G401 (cell line): Measurements from ENCODE around the gene CNTN4. TPM values are rescaled to one million over a fixed set of nuclear protein-coding genes. Genes with fewer than 3 reads are reported as not detected.

Experiments used
- DNase-seq: peaks from one replicate; pipeline ENCODE4 v3.0.0-alpha.2; 2015; ENCODE audit warnings: low spot score
- in situ Hi-C: cut with HindIII; loops from 2 replicates; pipeline ENCODE4 v1.10.0; 2016; ENCODE audit warnings: low sequenced_read_pairs, mixed read lengths
- total RNA-seq: library from RNA; depleted of rRNA; stranded (reverse); fragments of >200 nt; shearing (Covaris generic); gene quantifications from 2 replicates; pipeline ENCODE4 v1.2.3, GENCODE V29; 2014

CNTN4 gene
- total RNA-seq, 1 experiment from 2014 or later = not detected

DNA sequence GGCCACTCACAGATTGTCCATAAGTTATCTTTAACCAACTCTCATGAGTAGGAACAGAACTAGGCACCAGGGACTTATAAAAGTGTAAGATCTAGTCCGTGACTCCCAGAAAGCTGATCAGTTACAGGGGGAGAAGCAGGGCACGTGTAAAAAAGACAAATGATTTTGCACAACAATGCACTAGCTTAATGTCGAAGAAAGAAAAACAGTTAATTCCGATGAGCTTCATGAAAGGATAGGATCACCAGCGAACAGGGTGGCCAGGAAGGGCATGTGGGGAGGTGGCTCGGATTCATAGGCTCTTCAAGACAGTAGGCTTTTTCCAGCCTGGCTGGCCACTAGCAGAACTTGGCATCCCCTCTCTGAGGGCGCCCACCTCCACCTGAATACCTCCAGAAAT lies 921.5 kb downstream of the CNTN4 start:
- DNase-seq = no peak
- in situ Hi-C loops = no loop called here

GRCh38 chr3:3023111-3023745 lies 924.6 kb downstream of the CNTN4 start:
- in situ Hi-C loops = no loop called here
- DNase-seq = no peak

DNA sequence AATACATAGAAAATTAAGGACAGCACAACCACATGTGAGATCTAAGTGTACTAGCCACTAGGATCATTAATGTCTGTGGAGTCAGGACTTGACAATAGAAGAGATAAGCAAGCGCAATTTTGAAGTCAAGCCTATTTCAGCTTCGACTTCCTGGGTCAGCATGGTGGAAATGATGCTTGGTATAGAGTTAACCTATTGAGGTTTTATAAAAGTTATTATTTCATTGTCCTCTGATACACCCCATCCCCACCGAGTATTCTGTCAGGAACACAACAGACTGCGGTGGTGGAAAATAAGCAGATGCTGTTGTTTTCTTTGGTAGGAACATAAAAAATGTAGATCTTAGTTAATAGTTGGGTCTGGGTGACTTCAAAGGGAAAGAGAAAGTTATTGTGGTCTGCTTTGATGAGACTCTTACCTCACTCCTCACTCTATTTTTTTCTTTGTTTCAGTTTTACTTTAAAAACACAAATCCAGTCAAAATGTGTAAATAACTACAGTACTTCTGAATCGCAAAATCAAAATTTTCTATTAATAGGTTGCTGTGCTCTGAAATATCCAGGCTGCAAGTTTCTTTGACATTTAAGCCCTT lies 929.4 kb downstream of the CNTN4 start:
- in situ Hi-C loops = no loop called here
- DNase-seq = no peak

DNA sequence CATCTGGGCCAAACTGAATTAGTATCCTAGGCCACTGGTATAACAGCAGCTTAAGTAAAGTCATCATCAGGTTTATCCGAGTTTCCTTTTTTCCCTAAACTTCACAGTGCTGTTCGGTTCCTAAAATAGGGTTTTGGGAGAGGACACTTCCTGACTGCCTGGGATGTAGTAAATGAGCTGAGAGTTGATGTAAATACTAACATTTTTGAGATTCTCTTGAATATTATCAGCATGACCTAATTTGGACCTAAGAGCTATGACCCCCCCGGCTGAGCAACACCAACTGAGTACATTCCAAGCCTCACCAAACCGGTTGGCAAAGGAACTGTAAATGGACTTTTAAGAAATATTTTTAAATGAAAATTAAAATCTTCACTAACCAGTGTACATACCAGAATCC lies 932.7 kb downstream of the CNTN4 start:
- no peak for DNase-seq
- in situ Hi-C loops = no loop called here

DNA sequence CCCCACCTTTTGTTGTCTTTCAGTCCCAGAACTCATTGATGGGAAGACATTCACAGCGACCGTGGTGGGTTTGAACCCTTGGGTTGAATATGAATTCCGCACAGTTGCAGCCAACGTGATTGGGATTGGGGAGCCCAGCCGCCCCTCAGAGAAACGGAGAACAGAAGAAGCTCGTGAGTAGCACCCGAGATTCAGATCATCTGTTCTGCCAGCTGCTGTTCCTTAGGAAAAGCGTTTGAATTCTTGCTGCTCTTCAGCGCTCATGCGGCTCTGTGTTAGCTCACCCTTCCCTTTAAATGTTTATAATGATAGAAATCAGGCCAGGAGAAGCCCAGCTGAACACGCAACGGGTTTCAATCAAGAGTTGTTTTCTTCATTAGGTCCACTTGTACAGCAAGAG lies 938.5 kb downstream of the CNTN4 start:
- in situ Hi-C loops = no loop called here
- DNase-seq = no peak

- in situ Hi-C loops = no loop called here
- DNase-seq = no peak
Measured at GRCh38 chr3:3038201-3038991, 939.7 kb downstream of the CNTN4 start.

DNA sequence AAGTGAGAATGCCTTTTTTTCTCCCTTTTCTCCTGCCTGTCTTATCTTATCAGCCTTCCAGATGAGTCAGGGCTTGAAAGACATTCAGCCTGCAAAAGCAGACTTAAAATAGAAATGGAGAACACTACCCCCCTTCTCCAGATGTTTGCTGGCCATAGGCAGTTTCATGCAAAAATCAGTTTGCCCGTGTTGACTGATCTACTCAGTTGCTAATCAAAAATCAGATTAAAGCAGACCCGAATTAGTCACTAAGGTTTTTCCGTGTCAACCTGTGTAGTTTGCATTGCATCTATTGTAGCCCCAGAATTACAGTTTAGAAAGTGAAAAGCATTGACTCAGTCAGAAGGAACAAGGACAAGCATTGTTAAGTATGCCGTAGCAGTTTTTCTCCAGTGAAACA lies 955.3 kb downstream of the CNTN4 start:
- DNase-seq = no peak
- in situ Hi-C loops = no loop called here

GRCh38 chr3:3059645-3060044 lies 961.0 kb downstream of the CNTN4 start:
- DNase-seq = no peak
- in situ Hi-C loops = no loop called here

DNA sequence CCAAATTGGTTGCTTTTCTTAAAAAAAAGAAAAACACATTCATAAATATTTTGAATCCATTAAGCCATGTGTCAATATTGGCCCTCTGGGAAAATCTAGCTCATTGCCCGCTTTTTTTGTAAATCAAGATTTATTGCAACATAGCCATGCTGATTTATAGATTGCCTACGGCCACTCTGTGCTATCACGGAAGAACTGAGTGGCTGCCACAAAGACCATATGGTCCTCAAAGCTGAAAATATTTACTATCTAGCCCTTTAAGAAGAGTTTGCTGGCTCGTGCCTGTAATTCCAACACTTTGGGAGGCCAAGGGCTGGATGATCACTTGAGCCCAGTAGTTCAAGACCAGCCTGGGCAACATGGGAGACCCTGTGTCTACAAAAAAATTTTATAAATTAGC lies 965.6 kb downstream of the CNTN4 start:
- in situ Hi-C loops = no loop called here

GRCh38 chr3:3065876-3066275 lies 967.2 kb downstream of the CNTN4 start:
- no peak for DNase-seq
- in situ Hi-C loops = no loop called here

More for the DNA sequence above, 965.6 kb downstream of the CNTN4 start:
- DNase-seq = no peak

- in situ Hi-C loops = no loop called here
- no peak for DNase-seq
Measured at GRCh38 chr3:3066378-3066777, 967.7 kb downstream of the CNTN4 start.

DNA sequence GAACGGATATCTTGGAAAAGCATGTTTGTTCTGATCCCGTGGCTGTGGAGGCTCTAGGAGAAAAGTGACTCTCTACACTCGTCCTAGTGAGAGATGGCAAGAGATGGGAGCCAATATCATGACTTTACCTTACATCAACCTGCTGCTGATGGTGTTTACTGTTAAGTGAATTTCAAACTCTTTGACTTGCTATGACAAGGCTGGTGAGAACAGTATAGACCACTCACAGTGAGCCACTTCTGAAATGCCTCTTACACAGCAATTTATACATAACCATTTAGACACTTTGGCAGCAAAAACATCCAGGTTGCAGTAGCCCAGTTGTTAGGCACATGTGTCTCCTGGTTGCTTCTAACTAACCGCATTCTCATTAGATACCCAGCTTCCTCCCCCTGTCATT lies 968.2 kb downstream of the CNTN4 start:
- DNase-seq = no peak
- in situ Hi-C loops = no loop called here

DNA sequence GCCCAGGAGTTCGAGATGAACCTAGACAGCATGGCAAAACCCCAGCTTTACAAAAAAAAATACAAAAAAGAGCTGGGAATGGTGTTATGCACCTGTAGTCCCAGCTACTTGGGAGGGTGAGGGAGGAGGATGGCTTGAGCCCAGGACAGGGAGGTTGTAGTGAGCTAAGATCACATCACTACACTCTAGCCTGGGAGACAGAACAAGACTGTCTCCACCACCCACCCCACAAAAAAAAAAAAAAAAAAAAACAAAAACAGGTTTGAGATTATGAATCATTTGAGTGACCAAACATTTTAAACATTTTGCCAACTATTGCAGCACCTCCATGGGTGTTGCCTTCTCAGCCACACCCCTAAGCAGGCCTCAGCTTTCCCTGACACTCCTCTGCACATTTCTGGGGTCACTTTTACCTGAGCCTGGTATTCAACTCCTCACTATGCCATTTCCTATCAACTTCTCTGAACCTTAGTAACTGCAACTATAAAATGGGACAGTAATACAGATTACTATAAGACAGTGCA lies 969.8 kb downstream of the CNTN4 start:
- DNase-seq = no peak
- in situ Hi-C loops = no loop called here

DNA sequence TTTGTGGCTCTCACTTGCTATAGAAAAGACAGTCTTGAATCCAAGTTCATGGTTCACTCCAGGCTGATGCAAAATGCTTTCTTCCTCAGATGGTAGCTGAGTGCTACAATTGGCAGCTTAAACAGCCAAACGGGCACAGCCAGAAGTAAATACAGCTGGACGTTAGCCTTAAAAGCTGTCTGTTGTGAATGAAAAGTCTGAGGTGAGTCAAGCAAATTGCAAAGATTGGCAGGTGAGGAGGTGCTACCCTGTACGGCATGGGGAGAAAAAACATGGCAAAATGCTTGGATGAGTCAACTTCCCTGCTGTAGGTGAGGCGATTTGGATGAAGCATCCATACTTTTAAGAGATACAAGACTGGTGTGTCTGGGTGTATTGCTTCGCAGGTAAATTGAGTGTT lies 971.1 kb downstream of the CNTN4 start:
- DNase-seq = no peak
- in situ Hi-C loops = no loop called here

DNA sequence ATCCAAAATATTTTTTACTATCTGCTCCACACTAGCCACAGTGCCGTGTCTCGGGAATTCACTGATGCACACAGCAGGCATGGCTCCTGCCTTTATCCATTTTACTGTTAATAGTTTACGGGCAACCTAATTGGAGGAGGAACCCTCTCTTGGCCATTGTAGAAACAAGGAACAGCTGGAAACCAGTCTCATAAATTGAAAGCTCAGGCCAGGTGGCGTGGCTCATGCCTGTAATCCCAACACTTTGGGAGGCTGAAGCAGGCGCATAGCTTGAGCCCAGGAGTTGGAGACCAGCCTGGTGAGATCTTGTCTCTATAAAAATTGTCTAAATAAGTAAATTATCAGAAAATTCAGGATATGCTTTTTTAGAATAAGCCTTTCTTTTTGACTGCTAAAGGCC lies 972.5 kb downstream of the CNTN4 start:
- no peak for DNase-seq
- in situ Hi-C loops = no loop called here

DNA sequence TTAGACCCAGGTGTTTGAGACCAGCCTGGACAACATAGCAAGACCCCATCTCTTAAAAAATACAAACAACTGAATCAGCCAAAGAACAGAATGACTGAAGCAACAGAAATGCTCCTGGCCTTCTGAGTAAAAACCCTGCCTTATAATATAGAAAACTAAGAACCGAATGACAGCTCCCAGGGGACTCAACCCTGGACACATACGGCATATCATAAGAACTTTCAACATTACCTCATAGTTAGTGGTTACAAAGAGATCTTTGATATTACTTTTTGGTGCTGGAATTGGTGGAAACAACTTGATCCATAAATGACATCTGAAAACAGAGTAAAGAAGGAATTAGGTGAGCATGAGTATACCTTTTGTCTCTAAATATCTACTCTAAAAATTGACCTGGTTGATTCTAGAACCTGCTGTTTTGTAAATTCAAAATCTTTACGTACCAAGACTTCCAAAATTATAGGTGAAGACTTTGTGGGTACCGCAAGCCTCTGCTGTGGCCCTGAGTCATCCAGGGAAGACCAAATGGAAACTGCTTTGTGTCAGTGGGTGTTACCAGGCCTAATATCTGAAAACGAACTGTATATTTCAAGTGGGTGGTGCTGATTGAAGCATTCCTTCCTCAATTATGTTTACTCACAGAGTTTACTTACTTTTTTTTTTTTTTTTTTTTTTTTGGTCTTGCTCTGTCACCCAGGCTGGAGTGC lies 976.0 kb downstream of the CNTN4 start:
- in situ Hi-C loops = no loop called here
- no peak for DNase-seq

DNA sequence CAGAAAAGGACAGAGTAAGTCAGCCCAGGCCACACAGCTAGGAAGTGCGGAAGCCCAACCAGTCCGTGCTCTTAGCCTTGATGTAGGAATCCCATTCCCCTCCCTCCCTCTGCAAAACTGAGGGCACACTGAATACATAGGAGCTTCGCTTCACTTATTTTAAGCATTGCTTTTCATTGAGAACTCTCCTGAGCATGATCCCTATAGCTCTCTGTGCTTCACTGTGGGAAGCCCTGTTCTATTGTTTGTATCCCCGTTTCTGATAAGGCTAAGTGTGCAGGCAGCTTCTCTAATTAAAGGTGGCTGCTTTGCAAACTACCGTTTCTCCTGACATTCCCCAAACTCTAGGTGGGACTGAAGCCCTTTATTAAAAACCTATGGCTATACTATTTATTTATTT lies 981.6 kb downstream of the CNTN4 start:
- DNase-seq = no peak
- in situ Hi-C loops = no loop called here

- DNase-seq = no peak
- in situ Hi-C loops = no loop called here
Measured at GRCh38 chr3:3081381-3082233, 982.9 kb downstream of the CNTN4 start.
